NCI-H2196 treated with DMSO at 0.1 percent for 48 hours (cell line): ENCODE data around the gene BTAF1.
"Not testable (repeated sequence)": the region's sequence is repeated elsewhere in the genome, so short reads cannot be mapped to it uniquely, and the experiment has no call there.

ENCODE experiments used
- DNase-seq: peaks from one replicate; lab custom pipeline; 2025; ENCODE audit not compliant: unreplicated experiment; lab: John Stamatoyannopoulos, UW

Gene BTAF1

DNA sequence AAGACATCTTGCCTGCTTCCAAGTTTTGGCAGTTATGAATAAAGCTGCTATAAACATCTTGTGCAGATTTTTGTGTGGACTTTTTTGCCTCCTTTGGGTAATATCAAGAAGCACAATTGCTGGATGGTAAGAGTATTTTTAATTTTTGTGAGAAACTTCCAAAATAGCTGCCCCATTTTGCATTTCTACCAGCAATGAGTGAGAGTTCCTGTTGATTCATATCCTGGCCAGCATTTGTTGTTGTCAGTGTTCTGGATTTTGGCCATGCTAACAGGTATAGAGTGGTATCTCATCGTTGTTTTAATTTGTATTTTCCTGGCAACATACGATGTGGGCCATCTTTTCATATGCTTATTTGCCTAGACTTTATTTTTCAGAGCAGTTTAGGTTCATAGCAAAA is 53.9 kb downstream of the BTAF1 start:
- DNase-seq = no peak

GRCh38 chr10:91978585-91978984 is 55.0 kb downstream of the BTAF1 start:
- DNase-seq = no peak

DNA sequence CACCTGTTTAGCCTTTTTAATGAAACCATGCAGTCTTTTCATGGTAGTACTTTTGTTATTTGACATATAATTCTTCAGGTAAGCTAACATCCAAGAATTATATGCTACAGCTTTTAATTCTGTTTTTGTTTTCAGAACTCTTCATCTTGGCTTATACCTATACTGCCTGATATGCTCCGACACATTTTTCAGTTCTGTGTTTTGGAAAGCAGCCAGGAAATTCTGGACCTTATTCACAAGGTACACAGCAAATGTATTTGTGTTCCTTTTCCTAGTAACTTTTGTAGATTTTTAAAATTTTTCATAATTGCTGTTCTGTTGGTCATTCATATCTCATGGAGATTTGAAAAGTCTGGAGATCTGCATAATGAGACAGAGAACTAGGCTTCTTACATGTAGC is 56.7 kb downstream of the BTAF1 start:
- DNase-seq = no peak

DNA sequence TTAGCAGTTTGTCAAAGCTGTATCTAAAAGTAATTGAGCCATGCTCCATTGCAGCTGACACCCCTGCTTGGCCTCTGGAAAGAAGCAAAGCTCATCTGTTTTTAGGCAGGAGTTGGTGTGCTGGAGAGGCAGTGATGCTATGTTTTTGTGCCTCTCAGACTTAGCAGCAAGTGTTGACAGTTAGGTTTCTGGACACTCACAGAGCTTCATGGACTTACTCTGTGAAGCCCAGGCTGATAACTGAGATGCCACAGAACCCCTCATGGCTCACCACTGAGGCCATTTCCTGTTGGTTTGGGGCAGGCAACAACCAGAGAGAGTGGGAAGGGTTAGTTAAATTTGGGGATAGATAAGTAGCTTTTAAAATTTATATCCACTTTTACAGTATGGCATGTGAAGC is 59.8 kb downstream of the BTAF1 start:
- no peak for DNase-seq

- DNase-seq = no peak
Observed at GRCh38 chr10:91987397-91988037, 63.9 kb downstream of the BTAF1 start.

DNA sequence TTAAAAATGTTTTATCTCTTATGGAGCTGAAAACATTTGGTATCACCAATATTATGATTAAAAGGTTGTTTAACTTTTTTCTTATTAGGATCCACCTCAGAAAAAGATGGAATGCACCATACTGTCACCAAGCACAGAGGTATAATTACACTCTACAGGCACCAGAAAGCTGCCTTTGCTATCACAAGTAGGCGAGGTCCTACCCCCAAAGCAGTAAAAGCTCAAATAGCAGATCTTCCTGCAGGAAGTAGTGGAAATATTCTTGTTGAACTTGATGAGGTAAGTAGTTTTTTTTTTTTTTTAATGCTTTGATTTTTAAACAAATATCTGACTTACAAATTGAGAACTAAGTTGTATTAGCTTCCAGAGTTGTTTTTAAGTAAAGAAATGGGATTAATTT is 68.5 kb downstream of the BTAF1 start:
- no peak for DNase-seq

- no peak for DNase-seq
Observed at GRCh38 chr10:91996266-91996665, 72.7 kb downstream of the BTAF1 start.

DNA sequence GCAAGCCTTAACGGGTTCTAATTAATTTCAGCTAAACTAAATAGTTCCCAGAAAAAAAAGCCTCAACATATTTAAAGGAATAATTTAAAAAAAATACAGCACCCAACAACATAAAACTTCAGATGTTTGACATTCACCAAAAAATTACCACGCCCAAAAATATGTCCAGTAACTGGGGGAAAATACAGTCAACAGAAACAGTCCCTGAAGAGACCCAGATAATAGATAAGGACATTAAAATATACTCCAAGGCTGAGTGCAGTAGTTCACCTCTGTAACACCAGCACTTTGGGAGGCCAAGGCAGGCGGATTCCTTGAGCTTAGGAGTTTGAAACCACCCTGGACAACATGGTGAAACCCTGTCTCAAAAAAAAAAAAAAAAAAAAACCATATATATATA is 78.0 kb downstream of the BTAF1 start:
- no peak for DNase-seq

GRCh38 chr10:92001995-92002394 is 78.4 kb downstream of the BTAF1 start:
- DNase-seq = no peak

GRCh38 chr10:92003258-92003657 is 79.7 kb downstream of the BTAF1 start:
- no peak for DNase-seq

GRCh38 chr10:92005978-92006377 is 82.4 kb downstream of the BTAF1 start:
- no peak for DNase-seq

DNA sequence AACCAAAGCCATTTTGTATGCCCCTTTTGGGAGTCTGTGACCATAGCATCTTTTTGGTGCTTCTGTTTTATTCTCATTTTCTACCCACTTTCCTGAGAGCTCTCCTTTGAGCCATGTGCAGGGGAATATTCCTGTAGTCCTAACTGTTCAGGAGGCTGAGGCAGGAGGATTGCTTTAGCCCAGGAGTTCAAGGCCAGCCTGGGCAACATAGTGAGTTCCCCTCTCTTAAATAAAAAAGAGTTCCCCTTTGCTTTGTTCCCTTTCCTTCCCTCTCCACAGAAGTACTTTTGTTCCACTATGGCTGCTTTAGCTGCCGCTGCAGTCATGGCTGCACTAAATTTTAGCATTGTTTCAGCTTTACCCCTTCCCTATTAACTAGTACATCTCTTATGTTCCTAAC is 85.9 kb downstream of the BTAF1 start:
- DNase-seq = no peak

DNA sequence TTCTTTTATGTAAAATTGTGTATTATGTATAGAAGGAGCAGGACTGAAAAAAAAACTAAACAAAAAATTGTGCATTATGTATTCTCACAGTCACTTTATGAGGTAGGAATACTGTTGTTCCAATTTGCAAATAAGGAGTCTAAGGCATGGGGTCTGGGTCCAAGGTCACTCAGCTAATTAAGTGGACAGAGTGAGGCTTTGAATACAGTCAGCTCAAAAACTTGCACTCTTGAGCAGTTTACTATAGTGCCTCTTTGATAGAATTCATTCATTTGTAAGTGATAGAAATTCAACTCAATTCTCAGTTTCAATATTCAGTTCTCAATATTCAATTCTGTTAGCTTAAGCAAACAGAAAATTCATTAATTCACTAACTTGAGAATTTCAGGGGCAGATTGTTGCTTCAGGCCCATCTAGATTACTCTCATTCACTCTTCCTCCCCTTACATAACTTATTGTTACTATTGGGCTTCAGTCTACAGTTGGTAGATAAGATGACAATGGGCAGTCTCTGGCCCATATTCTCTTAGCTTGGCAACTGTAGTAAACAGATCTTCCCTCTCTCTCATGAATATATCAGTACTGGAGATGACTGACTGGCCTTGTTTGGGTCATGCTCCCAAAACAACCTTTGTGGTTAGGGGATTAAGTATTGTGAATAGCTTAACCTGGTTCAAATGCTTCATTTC is 86.6 kb downstream of the BTAF1 start:
- DNase-seq = no peak

- DNase-seq = no peak
Observed at GRCh38 chr10:92011560-92012214, 88.1 kb downstream of the BTAF1 start.

DNA sequence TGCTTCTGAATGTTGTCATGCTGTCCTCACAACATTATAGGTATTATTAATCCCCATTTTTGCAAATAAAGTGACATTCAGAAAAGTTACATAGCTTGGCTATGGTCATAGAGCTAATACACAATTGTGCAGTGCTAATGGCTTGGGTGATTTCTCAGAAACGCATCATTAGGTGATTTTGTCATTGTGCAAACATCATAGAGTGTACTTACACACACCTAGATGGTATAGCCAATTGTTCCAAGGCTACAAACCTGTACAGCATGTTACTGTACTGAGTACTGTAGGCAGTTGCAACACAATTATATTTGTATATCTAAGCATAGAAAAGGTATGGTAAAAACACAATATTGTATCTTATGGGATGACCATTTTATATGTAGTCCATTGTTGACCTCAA is 91.0 kb downstream of the BTAF1 start:
- DNase-seq = no peak

DNA sequence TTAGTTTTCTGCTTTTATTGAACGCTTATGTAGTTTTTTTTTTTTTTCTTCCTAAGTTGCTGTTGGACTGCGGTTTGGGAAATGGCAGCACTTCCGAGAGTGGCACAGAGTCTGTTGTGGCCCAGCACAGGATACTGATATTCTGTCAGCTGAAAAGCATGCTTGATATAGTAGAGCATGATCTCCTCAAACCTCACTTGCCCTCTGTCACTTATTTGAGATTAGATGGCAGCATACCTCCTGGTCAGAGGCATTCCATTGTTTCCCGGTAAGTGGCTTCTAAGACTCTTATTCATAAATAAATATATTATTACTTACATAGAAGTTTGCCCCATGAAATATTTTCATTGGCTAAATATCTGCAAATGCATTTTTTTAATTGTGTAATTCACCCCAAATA is 101.1 kb downstream of the BTAF1 start:
- DNase-seq = no peak

- not testable (repeated sequence) for DNase-seq
Observed at GRCh38 chr10:92025340-92025739, 101.8 kb downstream of the BTAF1 start.

DNA sequence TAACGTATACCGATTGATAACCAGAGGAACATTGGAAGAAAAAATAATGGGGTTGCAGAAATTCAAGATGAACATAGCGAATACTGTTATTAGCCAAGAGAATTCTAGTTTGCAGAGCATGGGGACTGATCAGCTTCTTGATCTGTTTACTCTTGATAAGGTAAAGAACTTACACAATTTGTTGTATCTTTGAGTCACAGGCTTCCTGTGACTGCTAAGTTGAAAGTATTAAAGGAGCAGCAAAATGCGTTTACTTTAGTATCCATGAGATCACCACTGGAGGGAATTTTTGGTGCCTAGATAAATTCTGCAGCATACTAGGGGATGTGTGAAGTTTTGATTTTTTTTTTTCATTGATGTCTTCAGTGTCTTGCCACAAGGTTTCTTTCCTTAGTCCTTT is 103.6 kb downstream of the BTAF1 start:
- no peak for DNase-seq

DNA sequence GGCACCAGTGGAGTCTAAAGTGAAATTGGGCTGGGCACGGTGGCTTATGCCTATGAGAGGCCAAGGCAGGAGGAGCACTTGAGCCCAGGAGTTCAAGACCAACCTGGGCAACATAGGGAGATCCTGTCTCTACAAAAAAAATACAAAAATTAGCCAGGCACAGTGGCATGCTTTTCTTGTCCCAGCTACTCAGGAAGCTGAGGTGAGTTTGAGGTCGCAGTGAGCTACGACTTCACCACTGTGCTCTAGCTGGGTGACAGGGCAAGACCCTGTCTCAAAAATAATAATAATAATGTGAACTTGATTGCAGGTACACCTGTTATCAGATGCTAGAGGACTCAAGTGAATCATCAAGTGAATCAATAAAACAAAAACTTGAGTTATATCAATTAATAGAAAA is 108.0 kb downstream of the BTAF1 start:
- no peak for DNase-seq

GRCh38 chr10:92033070-92033469 is 109.5 kb downstream of the BTAF1 start:
- DNase-seq = not testable (repeated sequence)

DNA sequence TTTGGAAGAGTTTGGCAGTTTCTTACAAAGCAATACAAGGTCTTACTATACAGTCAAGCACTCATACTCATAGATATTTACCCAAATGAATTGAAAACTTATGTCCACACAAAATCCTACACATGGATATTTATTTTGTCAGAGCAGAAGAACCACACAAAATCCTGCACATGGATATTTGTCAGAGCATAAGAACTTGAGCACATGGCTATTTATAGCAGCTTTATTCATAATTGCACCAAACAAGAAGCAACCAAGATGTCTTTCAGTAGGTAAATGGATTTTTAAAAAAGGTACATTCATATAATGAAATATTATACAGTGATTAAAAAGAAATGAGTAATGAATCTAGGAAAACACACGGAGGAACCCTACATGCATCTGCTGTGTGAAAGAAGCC is 115.4 kb downstream of the BTAF1 start:
- no peak for DNase-seq

GRCh38 chr10:92042541-92042940 is 119.0 kb downstream of the BTAF1 start:
- no peak for DNase-seq
